Lung microvascular endothelial cell (primary cell): ENCODE results near the gene QSOX1. TPM values are rescaled to one million over a fixed set of nuclear protein-coding genes. Genes with fewer than 3 reads are reported as not detected.

Source experiments
- DNase-seq, 2 donors: peaks; one replicate each; pipeline versions ENCODE4 v3.0.0 to v3.0.0-alpha.2; 2010; ENCODE audit warnings: low read depth in 2 of 2
- total RNA-seq: library from RNA; depleted of rRNA; stranded (reverse); fragments of >200 nt; gene quantifications from 2 replicates; pipeline ENCODE4 v1.2.1, GENCODE V29; 2014

Gene QSOX1
- total RNA-seq, 1 donor from 2014 or later = 51.2 TPM

GRCh38 chr1:180234369-180235076, 79.9 kb downstream of the QSOX1 start:
- DNase-seq = no peak

DNA sequence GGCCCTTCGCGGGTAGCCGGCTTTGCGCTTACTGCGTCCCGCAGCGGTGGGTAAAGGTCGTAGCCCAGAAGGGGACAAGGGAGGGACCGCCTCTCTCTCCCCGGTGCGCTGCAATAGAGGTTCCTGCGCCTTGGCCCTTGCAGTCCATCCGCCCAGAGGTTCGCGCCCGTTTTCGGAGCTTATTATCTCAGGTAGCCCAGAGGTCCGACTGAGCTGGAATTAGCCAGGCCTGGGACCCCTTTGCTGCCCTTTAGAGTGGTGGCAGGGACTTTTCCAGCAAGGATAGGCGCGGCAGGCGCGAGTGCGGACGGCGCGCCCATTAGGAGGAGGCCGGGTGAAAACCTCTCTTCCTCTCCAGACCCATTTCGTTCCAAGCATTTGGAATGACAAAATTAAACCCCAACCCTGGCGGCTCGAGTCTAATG, 80.4 kb downstream of the QSOX1 start:
- no peak for DNase-seq

DNA sequence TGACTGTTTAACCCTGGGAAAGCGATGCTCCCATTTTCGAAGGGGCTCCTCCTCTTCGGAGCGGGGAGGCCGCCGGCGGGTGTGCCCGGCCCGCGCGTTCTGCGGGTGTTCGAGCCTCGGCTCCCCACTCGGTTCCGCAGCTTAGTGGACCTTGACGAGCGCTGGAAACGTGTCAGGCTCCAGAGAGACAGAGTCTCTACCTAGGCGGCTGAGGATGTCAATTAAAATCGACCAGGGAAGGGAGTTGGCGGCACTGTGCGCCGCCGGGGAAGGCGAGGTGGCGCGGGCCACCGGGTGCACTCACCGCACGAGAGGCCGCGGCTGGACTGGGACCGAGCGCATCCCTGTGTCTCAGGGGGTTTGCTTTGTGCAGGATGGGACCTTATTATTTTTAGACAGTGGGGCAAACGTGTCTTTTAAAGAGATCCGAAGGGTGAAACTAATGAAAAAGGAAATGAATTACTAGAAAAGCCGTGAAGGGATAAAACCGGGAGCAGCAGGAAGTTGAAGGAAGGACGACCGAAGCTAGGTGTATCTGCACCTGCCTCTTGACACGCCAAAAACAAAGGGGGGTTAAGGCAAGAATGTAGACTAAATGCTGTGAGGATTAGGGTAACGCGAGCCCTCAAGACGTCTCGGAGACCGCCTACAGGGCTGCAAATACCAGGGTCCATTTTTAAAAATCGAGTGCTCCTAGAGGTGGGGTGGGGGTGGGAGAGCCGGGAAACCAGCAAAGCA, 81.0 kb downstream of the QSOX1 start:
- DNase-seq = no peak

- DNase-seq = no peak
These were observed 82.2 kb downstream of the QSOX1 start for GRCh38 chr1:180236698-180237509.

- no peak for DNase-seq
These were observed 83.3 kb downstream of the QSOX1 start for GRCh38 chr1:180237869-180238476.

- no peak for DNase-seq
These were observed 84.0 kb downstream of the QSOX1 start for GRCh38 chr1:180238675-180239074.

DNA sequence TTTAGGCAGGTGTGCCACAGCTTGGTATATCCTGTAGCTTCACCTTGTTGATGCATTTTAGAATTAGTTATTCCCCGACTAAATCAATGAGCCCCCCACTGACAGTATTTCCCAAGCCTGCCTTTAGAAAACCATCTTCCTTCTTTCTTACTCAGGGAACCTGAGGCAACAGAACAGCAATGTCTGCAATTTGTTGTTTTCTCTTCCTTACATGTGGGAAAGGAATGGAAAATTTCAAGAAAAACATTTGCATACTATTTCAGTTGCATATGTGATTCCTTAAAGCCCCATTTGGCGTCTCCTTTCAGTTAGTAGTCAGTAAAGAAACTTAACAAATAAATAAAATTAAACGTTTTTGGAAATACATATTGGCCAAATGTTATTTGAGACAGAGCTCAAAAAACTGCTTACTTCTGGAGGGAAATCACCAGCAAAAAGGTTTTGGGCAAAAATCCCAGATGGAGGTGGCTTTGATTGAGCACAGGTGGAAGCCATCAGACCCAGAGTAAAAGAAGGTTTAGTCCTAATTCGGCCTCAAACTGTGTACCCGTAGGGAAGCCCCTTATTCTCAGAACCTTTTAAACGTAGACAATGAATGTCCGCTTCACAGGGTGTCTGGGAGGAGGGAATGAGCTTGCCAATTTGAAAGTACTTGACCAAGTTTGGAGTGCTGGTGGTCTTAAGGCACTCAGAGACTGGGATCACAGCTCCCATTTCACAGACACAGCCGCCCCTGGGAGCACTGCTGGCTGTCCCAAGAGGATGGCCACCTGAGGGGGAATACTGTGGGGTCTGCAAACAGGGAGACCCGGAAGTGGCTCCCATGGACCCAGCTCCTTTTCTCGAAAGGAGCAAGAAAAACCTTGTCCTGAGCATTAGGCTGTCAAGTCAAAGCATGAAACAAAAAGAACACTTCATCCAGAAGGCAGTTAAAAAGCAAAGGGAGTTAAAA, 84.8 kb downstream of the QSOX1 start:
- no peak for DNase-seq

DNA sequence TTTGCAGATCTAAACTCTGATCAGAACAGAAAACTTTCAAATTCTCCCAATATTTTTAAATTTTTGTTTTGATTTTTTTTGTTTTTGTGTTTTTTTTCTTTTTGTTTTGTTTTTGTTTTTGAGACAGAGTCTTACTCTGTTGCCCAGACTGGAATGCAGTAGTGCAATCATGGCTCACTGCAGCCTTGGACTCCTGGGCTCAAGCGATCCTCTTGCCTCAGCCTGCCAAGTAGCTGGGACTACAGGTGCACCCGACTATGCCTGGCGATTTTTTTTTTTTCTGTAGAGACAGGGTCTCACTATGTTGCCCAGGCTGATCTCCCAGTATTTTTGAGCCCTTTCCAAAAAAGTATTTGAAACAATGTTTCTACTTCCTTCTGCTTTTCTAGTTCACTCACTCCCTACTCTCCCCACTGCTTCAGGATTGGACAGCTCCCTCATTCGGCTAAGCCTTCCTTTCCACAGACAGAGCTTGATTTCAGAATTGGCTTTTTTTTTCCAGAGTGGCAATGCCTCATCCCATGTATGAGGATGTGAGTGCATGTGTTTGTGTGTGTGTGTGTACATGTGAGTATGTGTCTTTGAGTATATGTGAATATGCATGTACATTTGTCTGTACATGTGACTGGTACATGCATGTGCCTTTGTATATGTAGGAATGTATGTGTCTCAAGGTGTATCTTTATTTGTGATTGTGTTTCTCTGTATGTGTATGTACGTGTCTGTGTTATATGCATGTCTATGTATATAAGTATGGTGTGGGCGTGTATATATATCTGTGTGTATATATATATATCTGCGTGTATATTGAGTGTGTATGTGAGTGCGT, 87.3 kb downstream of the QSOX1 start:
- DNase-seq = peak; percentile 26 to 27

DNA sequence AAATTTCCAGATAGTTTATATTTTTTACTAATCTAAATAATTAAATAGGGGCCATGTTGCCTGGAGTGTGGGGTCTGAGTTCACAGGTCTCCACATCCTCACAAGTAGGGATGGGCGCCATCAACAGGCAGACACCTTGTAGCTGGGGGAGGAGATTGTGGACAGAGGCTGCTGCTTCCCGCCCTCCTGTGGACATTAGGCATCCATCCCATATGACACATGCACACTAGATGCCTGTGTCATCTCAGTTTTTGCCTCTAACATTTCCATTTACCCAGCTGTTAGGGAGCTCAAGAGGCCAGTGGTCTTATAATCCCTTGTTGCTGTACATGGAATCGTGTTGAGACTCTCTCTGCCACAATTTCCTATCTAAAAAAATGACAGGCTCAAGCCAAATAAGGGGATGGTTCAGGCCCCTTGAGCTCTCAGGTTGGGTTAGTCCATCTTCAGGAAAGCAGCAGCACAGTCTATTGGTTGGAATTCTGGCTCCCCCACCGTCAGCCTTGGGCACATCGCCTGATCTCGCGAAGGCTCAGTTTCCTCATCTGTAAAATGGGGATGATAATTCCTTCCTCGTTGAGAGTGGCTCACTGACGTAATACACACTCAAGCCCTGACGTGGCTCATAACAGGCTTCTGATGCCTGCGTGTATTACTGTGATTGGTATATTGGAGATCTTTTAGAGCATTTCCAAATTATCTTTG, 89.0 kb downstream of the QSOX1 start:
- DNase-seq = no peak

- DNase-seq = no peak
These were observed 90.2 kb downstream of the QSOX1 start for GRCh38 chr1:180244840-180245239.

DNA sequence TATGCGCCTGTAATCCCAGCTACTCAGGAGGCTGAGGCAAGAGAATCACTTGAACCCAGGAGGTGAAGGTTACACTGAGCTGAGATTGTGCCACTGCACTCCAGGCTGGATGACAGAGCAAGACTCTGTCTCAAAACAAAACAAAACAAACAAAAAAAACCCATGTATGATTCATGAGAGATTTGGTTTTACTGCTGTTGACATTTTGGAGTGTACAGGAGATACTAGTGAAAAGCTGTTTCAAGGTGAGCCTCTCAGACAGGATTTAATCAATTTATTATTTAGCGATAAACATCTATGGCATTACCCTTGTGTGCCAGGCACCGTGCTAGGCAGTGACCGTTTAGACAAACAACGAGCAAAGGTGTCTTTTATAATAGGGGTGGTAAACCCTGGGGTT, 91.9 kb downstream of the QSOX1 start:
- no peak for DNase-seq

DNA sequence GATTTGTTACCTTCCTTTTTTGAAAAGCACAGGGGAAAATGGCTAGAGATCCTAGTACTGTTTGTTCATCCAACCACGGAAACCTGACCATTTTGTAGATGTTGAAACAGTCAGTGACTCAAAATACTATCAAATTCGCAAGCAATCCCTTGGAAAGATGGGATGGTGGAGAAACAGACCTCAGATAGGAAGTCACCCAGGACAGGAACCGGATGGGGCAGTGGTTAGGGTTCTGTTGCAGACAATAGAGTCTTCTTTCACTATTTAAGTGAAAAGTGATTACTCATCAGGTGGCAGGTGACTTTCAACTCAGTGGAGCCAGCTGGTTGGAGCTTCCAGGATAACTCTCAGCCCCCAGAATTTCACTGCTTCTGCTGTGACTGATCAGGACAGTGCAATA, 92.4 kb downstream of the QSOX1 start:
- no peak for DNase-seq

GRCh38 chr1:180247580-180247979, 92.9 kb downstream of the QSOX1 start:
- DNase-seq = no peak

DNA sequence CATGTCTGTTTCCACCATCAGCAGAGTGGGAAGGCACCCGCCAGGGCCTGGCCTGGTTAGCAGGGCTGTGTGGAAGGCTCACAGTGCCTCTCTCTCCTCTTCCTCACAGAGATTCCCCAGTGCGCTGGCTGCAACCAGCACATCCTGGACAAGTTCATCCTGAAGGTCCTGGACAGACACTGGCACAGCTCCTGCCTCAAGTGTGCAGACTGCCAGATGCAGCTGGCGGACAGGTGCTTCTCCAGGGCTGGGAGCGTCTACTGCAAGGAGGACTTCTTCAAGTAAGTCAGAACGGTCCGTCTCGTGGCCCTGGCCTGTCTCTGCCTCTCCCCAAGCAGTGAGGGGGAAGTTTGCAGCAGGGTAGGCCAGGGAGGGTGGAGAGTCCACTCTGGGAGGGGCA, 93.5 kb downstream of the QSOX1 start:
- DNase-seq = no peak

DNA sequence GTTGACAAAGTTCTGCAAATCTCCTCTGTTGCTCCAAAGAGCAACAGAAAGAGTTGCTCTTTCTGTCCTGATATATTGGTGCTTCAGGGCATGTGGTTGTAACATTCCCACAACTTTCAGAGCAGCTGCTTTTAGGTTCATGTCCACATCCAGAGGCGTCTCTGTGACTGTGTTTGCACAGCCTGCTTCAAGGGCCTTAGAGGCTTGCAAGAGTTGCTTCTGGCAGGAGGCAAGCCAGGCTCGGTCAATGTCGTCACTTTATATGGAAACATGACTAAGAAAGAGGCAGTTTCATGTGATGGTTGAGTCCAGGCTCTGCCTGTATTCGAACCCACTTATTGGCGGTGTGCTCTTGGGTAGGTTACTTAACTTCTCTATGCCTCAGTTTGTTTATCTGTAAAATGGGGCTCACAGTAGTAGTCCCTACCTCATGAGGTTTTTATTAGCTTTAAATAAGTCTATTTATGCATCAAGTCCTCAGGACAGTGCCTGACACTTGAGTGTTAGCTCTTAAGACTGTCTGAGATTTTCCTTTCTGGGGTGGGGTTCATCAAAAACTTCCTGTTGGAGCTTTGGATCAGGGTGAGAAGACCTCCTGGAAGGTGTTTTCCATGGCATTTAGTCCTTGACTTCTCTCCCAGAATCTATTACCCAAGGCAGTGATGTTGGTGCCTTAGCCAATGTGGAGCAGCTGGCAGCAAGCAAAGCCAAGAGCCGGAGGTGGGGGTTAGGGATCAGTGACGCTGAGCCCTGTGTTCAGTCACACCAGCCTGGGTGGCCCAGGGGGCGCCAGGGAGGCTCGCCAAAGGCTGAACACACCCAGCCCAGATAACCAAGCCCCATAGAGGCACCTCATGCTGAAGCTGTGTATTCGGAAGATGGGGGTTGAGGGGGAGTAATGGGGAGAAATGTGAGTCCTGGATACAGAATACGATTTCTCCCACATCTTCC, 94.3 kb downstream of the QSOX1 start:
- no peak for DNase-seq

- DNase-seq = peak; percentile 25 to 84
These were observed 95.2 kb downstream of the QSOX1 start for GRCh38 chr1:180249725-180250498.

DNA sequence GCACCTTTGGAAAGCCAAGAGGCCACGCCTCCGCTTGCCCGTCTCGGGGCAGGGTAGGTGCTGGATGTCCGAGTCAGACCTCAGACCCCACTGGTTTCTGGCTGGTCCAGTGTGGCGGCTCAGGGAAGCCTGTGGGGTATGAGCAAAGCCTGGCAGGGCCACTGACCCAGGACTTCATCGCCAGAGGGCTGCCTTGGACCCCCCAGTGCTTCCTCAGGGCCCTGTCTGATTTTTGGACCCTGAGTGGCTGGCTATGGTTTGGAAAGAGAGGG, 95.8 kb downstream of the QSOX1 start:
- DNase-seq = no peak
